ENCODE data around the gene KCNK3. TPM values are rescaled to one million over a fixed set of nuclear protein-coding genes. Genes with fewer than 3 reads are reported as not detected.
"Not testable (repeated sequence)": the region's sequence is repeated elsewhere in the genome, so short reads cannot be mapped to it uniquely, and the experiment has no call there.

Gene KCNK3
- total and polyA plus RNA-seq, 2 donors from 2014 or later = 2.1 to 8.1 TPM

DNA sequence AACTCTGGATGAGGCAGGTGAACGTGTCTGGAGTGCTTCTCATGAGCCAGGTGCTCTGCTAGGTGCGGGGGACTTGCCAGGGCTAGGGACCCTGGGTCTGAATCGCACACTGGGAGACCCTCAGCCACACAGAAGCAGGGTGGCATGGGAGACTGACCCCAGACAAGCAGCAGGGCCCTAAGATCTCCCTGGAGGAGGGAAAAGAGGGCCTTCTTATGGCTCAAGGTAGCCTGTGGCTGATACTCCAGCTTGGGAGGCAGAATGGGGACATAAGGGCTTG, 38.5 kb upstream of the KCNK3 start:
- TF ChIP-seq, protein P1, sequence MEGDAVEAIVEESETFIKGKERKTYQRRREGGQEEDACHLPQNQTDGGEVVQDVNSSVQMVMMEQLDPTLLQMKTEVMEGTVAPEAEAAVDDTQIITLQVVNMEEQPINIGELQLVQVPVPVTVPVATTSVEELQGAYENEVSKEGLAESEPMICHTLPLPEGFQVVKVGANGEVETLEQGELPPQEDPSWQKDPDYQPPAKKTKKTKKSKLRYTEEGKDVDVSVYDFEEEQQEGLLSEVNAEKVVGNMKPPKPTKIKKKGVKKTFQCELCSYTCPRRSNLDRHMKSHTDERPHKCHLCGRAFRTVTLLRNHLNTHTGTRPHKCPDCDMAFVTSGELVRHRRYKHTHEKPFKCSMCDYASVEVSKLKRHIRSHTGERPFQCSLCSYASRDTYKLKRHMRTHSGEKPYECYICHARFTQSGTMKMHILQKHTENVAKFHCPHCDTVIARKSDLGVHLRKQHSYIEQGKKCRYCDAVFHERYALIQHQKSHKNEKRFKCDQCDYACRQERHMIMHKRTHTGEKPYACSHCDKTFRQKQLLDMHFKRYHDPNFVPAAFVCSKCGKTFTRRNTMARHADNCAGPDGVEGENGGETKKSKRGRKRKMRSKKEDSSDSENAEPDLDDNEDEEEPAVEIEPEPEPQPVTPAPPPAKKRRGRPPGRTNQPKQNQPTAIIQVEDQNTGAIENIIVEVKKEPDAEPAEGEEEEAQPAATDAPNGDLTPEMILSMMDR (IDR thresholded peaks at IDR 0.05; ENCODE audit: borderline replicate concordance, extremely low read depth, insufficient read depth) = no peak
- H3K27ac ChIP-seq (ENCODE audit: low read depth in 2 of 2, low read length in 2 of 2) = no peak overlapping the region

GRCh38 chr2:26655120-26655519, 37.4 kb upstream of the KCNK3 start:
- FAIRE-seq; H3K36me3 ChIP-seq (ENCODE audit: control insufficient read depth in 2 of 3, insufficient read depth in 3 of 3, low read length in 3 of 3); DNase-seq; H3K27me3 ChIP-seq (ENCODE audit: control insufficient read depth, insufficient read depth, low read length); H3K4me3 ChIP-seq (ENCODE audit: low read length in 3 of 3); H3K4me1 ChIP-seq (ENCODE audit: control insufficient read depth in 2 of 3, insufficient read depth in 2 of 3, low read depth in 1 of 3, low read length in 3 of 3); H3K27ac ChIP-seq (ENCODE audit: low read depth in 2 of 2, low read length in 2 of 2); H3K9me3 ChIP-seq (ENCODE audit: control insufficient read depth in 2 of 3, insufficient read depth in 1 of 3, low read length in 3 of 3); H3K9ac ChIP-seq (ENCODE audit: low read length in 3 of 3); intact Hi-C loops (cut with DNase I): not testable (repeated sequence)

More for the DNA sequence above, 38.5 kb upstream of the KCNK3 start:
- FAIRE-seq (no peak), DNase-seq (peak in 1 of 5 donors; percentile 15)
- no peaks in the 10 kb centered on the region for H3K9me3 ChIP-seq (ENCODE audit: control insufficient read depth in 2 of 3, insufficient read depth in 1 of 3, low read length in 3 of 3)
- no peaks in the 10 kb centered on the region for H3K4me1 ChIP-seq (ENCODE audit: control insufficient read depth in 2 of 3, insufficient read depth in 2 of 3, low read depth in 1 of 3, low read length in 3 of 3)
- H3K36me3 ChIP-seq (ENCODE audit: control insufficient read depth in 2 of 3, insufficient read depth in 3 of 3, low read length in 3 of 3) = no peaks in the 10 kb centered on the region
- no peaks in the 10 kb centered on the region for H3K27me3 ChIP-seq (ENCODE audit: control insufficient read depth, insufficient read depth, low read length)
- no peak overlapping the region for H3K9ac ChIP-seq (ENCODE audit: low read length in 3 of 3)
- intact Hi-C loops (cut with DNase I) = no loop called here
- no peak overlapping the region for H3K4me3 ChIP-seq (ENCODE audit: low read length in 3 of 3)

DNA sequence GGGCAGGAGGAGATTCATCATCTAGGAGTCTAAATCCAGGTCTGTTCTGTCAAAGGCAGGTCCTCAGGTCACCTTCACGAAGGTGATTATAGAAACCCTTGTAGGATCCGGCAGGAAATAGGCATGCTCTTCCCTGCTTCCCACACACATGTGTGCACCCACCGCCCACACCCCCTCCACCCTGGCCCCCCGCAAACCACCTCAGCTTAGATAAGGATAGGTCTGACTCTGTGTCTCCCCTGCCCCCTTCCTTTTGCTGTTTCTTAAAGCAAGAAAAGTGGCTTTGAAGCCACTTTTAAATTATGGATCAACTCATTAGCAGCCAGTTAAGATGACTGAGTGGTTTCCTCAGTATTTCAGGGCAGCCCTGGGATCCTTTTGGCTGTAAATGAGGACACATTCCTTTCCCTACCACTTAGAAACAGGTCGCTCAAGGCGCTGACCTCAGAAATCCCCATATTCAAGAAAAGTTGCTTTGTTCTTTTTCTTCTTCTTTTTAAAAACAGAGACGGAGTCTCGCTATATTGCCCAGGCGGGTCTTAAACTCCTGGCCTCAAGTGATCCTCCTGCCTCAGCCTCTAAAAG, 36.8 kb upstream of the KCNK3 start:
- Histone ChIP-seq H3K27ac (ENCODE audit: low read depth in 2 of 2, low read length in 2 of 2) (no peak overlapping the region), H3K27me3 (ENCODE audit: control insufficient read depth, insufficient read depth, low read length) (no peaks in the 10 kb centered on the region), H3K36me3 (ENCODE audit: control insufficient read depth in 2 of 3, insufficient read depth in 3 of 3, low read length in 3 of 3) (no peaks in the 10 kb centered on the region), H3K4me3 (ENCODE audit: low read length in 3 of 3) (no peak overlapping the region), H3K9ac (ENCODE audit: low read length in 3 of 3) (no peak overlapping the region), H3K4me1 (ENCODE audit: control insufficient read depth in 2 of 3, insufficient read depth in 2 of 3, low read depth in 1 of 3, low read length in 3 of 3) (no peaks in the 10 kb centered on the region), H3K9me3 (ENCODE audit: control insufficient read depth in 2 of 3, insufficient read depth in 1 of 3, low read length in 3 of 3) (peaks cover 0 to under 1% (median 0%) of the 10 kb centered on the region in 3 donors)
- intact Hi-C loops (cut with DNase I) = no loop called here
- DNase-seq (peak in 1 of 5 donors; percentile 9), FAIRE-seq (no peak)
- TF ChIP-seq, protein P1 (IDR thresholded peaks at IDR 0.05; ENCODE audit: borderline replicate concordance, extremely low read depth, insufficient read depth) = no peak

- Histone ChIP-seq H3K9me3 (ENCODE audit: control insufficient read depth in 2 of 3, insufficient read depth in 1 of 3, low read length in 3 of 3) (peaks cover 0 to 2% (median 0%) of the 10 kb centered on the region in 3 donors), H3K27me3 (ENCODE audit: control insufficient read depth, insufficient read depth, low read length) (no peaks in the 10 kb centered on the region), H3K9ac (ENCODE audit: low read length in 3 of 3) (no peak overlapping the region), H3K27ac (ENCODE audit: low read depth in 2 of 2, low read length in 2 of 2) (no peak overlapping the region), H3K4me1 (ENCODE audit: control insufficient read depth in 2 of 3, insufficient read depth in 2 of 3, low read depth in 1 of 3, low read length in 3 of 3) (no peaks in the 10 kb centered on the region), H3K36me3 (ENCODE audit: control insufficient read depth in 2 of 3, insufficient read depth in 3 of 3, low read length in 3 of 3) (no peaks in the 10 kb centered on the region), H3K4me3 (ENCODE audit: low read length in 3 of 3) (no peak overlapping the region)
- no peak for DNase-seq
- intact Hi-C loops (cut with DNase I) = no loop called here
- FAIRE-seq = no peak
- TF ChIP-seq, protein P1 (IDR thresholded peaks at IDR 0.05; ENCODE audit: borderline replicate concordance, extremely low read depth, insufficient read depth) = no peak
Observed at GRCh38 chr2:26657265-26657664, 35.3 kb upstream of the KCNK3 start.
